ENCODE data around the gene FEN1. TPM values are rescaled to one million over a fixed set of nuclear protein-coding genes. Genes with fewer than 3 reads are reported as not detected.

The FEN1 gene
- total and polyA plus RNA-seq, 2 of the 13 experiments (the other 11 are each of a cell fraction or from before 2014, with no cell fraction given): 12.4 to 102 TPM

GRCh38 chr11:61750631-61751273, 42.0 kb upstream of the FEN1 start (continued):
- TF ChIP-seq CBX5 (CRISPR knock-in tag; IDR thresholded peaks at IDR 0.05; ENCODE audit: borderline replicate concordance) (0 out of 2 replicates have a peak, but pooled peaks have one; percentile 28), HDAC2 (CRISPR knock-in tag; IDR thresholded peaks at IDR 0.05) (peak; percentile 56), MBD4 (IDR thresholded peaks at IDR 0.05; ENCODE audit: borderline replicate concordance, low read length) (no peak), ZNF180 (CRISPR knock-in tag; IDR thresholded peaks at IDR 0.05; ENCODE audit: borderline replicate concordance, low read depth) (no peak), HBP1 (CRISPR knock-in tag; IDR thresholded peaks at IDR 0.05; ENCODE audit: low read depth) (peak; percentile 19; the same call in 1 of the 2 replicates)

- FAIRE-seq (no peak), ATAC-seq (no peak), DNase-seq (ENCODE audit: low spot score) (peak; percentile 50)
- H3K79me2 ChIP-seq (ENCODE audit: insufficient read depth, low read length): peaks cover 39% of the 10 kb centered on the region
- in situ Hi-C loops (cut with HindIII; ENCODE audit: extremely low pct_ligation_motif_present, low pct_unique_long_range_greater_than_20kb): no loop called here
- no peak overlapping the region for H2AFZ ChIP-seq (ENCODE audit: low read length)
- H3K27ac ChIP-seq (ENCODE audit: extremely low read length, insufficient read depth, low read length): no peak overlapping the region
- no peaks in the 10 kb centered on the region for H3K27me3 ChIP-seq (ENCODE audit: control insufficient read depth in 1 of 2, insufficient read depth in 2 of 2, low read length in 2 of 2)
- WGBS (ENCODE audit: low lambda C conversion rate): 35% methylated on average over 12 of the region's 14 CpGs
- H3K9me3 ChIP-seq (ENCODE audit: low read length): no peaks in the 10 kb centered on the region
- TF ChIP-seq NONO (IDR thresholded peaks at IDR 0.05) (no peak), NONO (CRISPR knock-in tag; conservative IDR thresholded peaks at IDR 0.05) (0 out of 2 replicates have a peak, but pooled peaks have one; percentile 8), LCORL (IDR thresholded peaks at IDR 0.05) (no peak), LCORL (CRISPR knock-in tag; IDR thresholded peaks at IDR 0.05) (peak; percentile 42; the same call in 1 of the 2 replicates), CHD2 (IDR thresholded peaks at IDR 0.05; ENCODE audit: low read depth, low read length) (no peak), ADNP (CRISPR knock-in tag; IDR thresholded peaks at IDR 0.05) (peak; percentile 33; the same call in 1 of the 2 replicates), HBP1 (CRISPR knock-in tag; IDR thresholded peaks at IDR 0.05; ENCODE audit: low read depth) (0 out of 2 replicates have a peak, but pooled peaks have one; percentile 10), CC2D1A (CRISPR knock-in tag; IDR thresholded peaks at IDR 0.05) (no peak), ARHGAP35 (CRISPR knock-in tag; IDR thresholded peaks at IDR 0.05; ENCODE audit: borderline replicate concordance) (no peak), KAT8 (CRISPR knock-in tag; IDR thresholded peaks at IDR 0.05) (0 out of 2 replicates have a peak, but pooled peaks have one; percentile 1)
- no peak overlapping the region for H3K4me3 ChIP-seq (replicated peaks in 1 of 3; ENCODE audit: insufficient read depth in 1 of 3, low read depth in 2 of 3, low read length in 3 of 3)
- H3K4me1 ChIP-seq (ENCODE audit: insufficient read depth, low read length): peaks cover 86% of the 10 kb centered on the region
- H3K9ac ChIP-seq (ENCODE audit: insufficient read depth, low read depth, low read length): no peak overlapping the region
- BruUV-seq (replicated peaks): no TSS peak
- H4K20me1 ChIP-seq (ENCODE audit: insufficient read depth, low read length): no peaks in the 10 kb centered on the region
- CTCF ChIA-PET (ENCODE audit: low intra/inter-chr PET ratio, low total read pairs): interaction anchor here (0.9 to 5.4 kb wide), 4 partner anchors 15 to 36 kb away, joined by 3 to 51 read pairs (median 32); no protein-coding TSS in a partner anchor
- H3K36me3 ChIP-seq (replicated peaks in 1 of 2; ENCODE audit: control insufficient read depth in 1 of 2, insufficient read depth in 2 of 2, low read length in 2 of 2): no peaks in the 10 kb centered on the region
- H3K4me2 ChIP-seq (ENCODE audit: low read depth, low read length): peak overlapping the region; percentile 60
- intact Hi-C loops (cut with micrococcal nuclease; ENCODE audit: unreplicated experiment): no loop called here
- POLR2A ChIA-PET: interaction anchor here (1.0 to 6.2 kb wide), 3 partner anchors 18 to 84 kb away, joined by 3 to 43 read pairs (median 38); partner anchors contain the start of genes FEN1 and TMEM258
These were observed 41.3 kb upstream of the FEN1 start for GRCh38 chr11:61751384-61751783.
